GM08714 (cell line): ENCODE results near the gene ZBTB8OS.

Experiments
- H3K4me3 ChIP-seq: fragments of 200-500 bp; sonication (Bioruptor generic); 2 replicates; pipeline ENCODE4 v1.5.1; 2014; ENCODE audit warnings: mild to moderate bottlenecking, low read length, inconsistent platforms
- ZNF274 ChIP-seq: IDR thresholded peaks from 2 replicates; pipeline ENCODE4 v1.6.1; 2012; ENCODE audit warnings: mild to moderate bottlenecking, low read depth, low read length

The ZBTB8OS gene

DNA sequence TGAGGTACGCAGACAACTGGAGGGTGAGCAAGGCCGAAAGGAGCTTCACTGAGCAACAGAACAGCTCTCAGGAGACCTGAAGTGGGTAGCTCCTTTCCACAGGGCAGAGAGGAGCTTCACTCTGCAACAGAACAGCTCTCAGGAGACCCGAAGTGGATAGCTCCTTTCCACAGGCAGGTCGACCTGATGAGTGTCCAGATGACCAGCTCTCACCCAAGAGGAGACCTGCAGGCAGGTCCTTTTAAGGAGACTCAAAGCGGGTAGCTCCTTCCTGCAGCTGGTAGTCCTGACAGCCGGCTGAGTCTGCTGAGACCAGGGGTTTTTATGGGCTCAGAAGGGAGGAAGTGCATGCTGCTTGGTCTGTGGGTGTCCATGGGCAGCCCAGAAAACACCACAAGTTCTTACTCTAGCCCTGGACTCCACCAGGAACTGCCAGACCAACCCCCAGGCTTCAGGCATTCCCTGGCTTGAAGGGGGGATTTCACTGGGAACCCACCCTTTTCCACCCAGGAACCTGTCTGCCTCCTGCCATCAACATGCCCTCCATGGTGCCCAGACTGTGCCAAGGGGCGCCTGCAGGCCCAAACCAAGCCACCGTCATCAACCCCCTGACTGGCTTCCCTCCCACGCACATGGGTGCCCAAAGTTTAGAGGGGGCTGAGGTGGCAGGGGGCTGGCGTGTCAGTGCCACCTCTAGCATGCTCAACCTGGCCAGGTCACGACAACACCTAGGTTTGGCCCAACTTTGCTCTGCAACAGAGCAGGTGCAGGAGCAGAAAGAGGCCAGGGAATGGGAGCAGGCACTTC, 43.6 kb downstream of the ZBTB8OS start:
- no peak for TF ChIP-seq ZNF274
- no peak overlapping the region for H3K4me3 ChIP-seq

DNA sequence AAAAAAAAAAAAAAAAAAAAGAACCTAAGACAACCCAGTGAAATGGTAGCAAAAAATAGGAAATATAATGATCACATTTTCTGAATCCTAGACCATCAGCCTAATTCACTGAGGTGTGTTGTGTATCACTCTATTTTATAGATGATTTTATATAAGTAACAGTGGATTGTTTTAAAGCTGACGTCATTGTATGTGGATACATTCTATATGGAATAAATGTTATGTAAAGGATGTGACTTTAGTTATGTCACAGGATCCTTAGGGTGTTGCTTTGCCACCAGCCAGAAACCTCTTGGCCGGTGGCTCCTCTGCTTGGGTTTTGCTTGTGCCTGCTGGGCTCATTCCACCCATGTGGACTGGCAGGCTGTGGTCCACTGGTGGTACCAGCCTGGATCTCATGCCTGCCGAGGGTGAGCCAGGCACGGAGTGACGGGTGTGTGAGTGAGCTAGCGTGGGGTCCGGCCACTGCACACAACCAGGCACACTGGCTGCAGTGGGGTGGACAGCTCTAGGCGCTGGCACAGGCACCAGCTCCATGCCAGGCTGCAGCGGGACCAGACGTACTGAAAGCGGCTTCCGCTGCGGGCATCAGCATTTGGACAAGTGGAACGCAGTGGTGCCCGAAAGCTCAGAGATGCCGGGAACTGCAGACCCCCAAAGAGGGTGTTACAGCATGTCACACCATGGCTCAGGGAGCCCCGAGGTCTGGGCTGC, 44.5 kb downstream of the ZBTB8OS start:
- no peak for TF ChIP-seq ZNF274

DNA sequence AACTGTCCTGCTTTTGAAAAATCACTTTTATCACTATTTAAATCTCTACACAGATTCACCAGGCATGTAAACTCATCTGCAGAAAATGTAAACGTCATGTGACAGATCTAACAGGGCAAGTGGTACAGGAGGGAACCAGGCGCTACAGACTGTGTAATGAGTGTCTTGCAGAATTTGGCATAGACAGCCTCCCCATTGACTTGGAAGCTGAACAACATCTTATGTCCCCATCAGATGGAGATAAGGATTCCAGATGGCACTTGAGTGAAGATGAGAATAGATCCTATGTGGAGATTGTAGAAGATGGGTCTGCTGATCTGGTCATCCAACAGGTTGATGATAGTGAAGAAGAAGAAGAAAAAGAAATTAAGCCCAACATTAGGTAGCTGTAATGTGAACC, 50.3 kb downstream of the ZBTB8OS start:
- TF ChIP-seq ZNF274: no peak
- H3K4me3 ChIP-seq: no peak overlapping the region

More for the DNA sequence above, 44.5 kb downstream of the ZBTB8OS start:
- no peak overlapping the region for H3K4me3 ChIP-seq

DNA sequence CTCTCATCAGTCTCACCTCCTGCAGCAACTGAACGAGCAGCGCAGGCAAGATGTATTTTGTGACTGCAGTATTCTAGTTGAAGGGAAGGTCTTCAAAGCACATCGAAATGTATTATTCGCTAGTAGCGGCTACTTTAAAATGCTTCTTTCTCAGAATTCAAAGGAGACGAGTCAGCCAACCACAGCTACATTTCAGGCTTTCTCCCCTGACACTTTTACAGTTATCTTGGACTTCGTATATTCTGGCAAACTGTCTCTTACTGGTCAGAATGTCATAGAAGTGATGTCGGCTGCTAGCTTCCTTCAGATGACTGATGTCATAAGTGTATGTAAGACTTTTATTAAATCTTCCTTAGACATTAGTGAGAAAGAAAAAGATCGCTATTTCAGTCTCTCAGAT, 57.4 kb downstream of the ZBTB8OS start:
- no peak for TF ChIP-seq ZNF274
- no peak overlapping the region for H3K4me3 ChIP-seq

DNA sequence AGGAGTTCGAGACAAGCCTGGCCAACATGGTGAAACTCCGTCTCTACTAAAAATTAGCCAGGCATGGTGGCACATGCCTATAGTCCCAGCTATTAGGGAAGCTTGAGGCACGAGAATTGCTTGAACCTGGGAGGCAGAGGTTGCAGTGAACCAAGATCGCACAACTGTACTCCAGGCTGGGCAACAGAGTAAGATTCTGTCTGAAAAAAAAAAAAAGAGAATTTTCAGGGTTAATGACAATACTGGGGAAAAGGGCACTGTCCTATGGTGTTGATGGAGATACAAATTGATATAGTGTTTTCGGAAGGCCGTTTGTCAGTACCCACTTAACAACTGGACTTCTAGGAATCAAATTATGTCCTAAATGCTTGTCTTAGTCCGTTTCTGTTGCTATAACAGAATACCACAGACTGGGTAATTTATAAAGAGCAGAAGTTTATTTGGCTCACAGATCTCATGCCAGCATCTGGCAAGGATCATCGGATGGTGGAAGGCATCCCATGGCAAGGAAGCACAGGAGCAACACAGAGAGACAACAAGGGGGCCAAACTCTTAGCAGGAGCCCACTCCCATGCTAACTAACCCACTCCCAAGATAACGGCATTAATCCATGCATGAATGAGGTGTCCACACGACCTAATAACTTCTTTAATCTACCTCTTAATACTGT, 69.9 kb downstream of the ZBTB8OS start:
- no peak for TF ChIP-seq ZNF274

More for the DNA sequence above, 69.9 kb downstream of the ZBTB8OS start:
- no peak overlapping the region for H3K4me3 ChIP-seq
